ENCODE measurements around the gene ZNF488.

ZNF488 gene

GRCh38 chr10:47329855-47330254 is 54.2 kb downstream of the ZNF488 start:
- DNase-seq (ENCODE audit: low read depth), result no peak

DNA sequence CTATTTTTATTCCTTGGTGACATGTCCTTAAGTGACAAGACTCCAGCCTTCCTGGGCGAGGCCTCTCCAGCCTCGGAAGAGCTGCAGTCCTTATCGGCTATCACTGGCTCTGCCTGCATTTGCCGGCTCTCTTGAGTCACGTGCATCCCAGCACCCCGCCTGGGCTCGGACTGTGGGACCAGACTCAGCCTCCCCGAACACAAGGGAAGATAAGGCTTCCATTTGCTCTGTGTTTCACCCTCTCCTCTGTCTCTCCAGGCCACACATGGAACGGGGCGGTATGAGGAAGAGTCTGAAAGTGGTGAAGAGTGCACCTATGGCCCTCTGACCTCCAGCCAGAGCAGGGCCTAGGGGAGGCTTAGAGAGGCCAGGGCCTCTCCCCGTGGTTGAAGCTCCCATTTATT is 57.2 kb downstream of the ZNF488 start:
- DNase-seq (ENCODE audit: low read depth), result no peak

GRCh38 chr10:47326306-47326926 is 57.7 kb downstream of the ZNF488 start:
- DNase-seq (ENCODE audit: low read depth), result no peak

- DNase-seq (ENCODE audit: low read depth), result no peak
Measured at GRCh38 chr10:47325303-47326291, 58.5 kb downstream of the ZNF488 start.

- DNase-seq (ENCODE audit: low read depth), result no peak
Measured at GRCh38 chr10:47323636-47324296, 60.3 kb downstream of the ZNF488 start.

- DNase-seq (ENCODE audit: low read depth), result no peak
Measured at GRCh38 chr10:47323087-47323486, 61.0 kb downstream of the ZNF488 start.

GRCh38 chr10:47322300-47323061 is 61.6 kb downstream of the ZNF488 start, which contains the start of gene GDF2:
GDF2 (plus strand) TSS chr10:47322454; CDS start chr10:47322669, 215 bp downstream.
- no peak for DNase-seq (ENCODE audit: low read depth)

GRCh38 chr10:47321521-47322195 is 62.4 kb downstream of the ZNF488 start:
- no peak for DNase-seq (ENCODE audit: low read depth)

GRCh38 chr10:47320812-47321211 is 63.3 kb downstream of the ZNF488 start:
- DNase-seq (ENCODE audit: low read depth), result no peak

DNA sequence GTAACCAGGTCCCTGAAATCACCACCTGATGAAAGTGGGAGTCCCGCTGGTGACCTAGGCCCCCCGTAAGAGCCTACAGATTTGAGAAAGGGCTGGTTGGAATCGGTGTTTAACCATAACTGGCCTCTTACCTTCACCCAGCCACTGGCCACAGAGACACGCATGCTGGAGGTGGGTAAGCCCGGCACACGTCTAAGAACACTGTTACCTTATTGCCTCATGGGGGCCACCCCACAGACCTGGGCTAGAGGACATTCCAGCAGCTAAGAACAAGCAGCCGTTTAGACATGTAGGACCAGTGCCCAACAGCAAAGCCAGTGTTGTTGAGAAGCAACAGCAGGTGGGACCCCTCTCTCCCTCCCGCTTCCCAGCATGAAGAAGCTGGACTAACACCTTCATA is 64.3 kb downstream of the ZNF488 start:
- no peak for DNase-seq (ENCODE audit: low read depth)

DNA sequence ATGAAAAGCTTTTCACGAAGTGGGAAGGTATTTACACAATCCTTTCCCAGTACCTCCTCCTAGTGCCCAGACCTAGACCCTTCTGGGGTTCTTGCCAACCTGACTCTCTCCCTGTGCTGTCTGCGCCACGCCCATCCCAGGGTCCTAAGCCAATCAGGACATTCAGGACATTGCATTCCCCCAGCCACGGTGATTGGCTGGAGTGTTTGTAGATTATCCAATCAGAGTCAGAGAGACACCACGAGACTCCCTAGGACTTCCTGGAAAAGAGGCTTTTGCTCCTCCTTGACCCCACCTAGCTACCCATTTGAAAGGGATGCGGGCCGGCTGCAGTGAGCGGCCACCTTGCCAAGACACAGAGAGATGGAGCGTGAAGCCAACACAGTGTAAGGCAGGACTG is 65.4 kb downstream of the ZNF488 start:
- no peak for DNase-seq (ENCODE audit: low read depth)

DNA sequence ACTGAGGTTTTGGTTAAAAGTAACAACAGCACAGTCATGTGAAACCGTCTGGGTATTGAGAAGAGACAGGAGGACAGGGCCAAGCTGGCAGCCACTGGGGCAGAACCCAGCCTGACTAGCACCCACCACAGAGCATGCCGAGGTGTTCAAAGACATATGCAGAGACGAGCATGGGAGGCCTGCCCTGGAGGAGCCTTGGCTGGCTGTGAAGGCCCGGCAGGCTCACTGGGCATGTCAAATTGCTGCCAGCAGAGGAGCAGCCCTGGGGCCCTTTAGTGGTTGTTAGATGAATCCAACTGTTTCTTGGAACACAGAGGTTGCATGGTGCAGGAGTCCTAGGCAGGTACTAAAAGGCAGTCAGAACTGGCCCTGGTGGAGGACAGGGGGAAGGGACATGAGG is 66.8 kb downstream of the ZNF488 start:
- no peak for DNase-seq (ENCODE audit: low read depth)

- DNase-seq (ENCODE audit: low read depth), result no peak
Measured at GRCh38 chr10:47316131-47316530, 68.0 kb downstream of the ZNF488 start.
